Measurements from ENCODE around the gene IGSF21.
"Not testable (repeated sequence)": the region's sequence is repeated elsewhere in the genome, so short reads cannot be mapped to it uniquely, and the experiment has no call there.

Gene IGSF21

GRCh38 chr1:18411820-18412641, 304.4 kb downstream of the IGSF21 start:
- no peak for DNase-seq

GRCh38 chr1:18412882-18413353, 305.3 kb downstream of the IGSF21 start:
- DNase-seq, result no peak

DNA sequence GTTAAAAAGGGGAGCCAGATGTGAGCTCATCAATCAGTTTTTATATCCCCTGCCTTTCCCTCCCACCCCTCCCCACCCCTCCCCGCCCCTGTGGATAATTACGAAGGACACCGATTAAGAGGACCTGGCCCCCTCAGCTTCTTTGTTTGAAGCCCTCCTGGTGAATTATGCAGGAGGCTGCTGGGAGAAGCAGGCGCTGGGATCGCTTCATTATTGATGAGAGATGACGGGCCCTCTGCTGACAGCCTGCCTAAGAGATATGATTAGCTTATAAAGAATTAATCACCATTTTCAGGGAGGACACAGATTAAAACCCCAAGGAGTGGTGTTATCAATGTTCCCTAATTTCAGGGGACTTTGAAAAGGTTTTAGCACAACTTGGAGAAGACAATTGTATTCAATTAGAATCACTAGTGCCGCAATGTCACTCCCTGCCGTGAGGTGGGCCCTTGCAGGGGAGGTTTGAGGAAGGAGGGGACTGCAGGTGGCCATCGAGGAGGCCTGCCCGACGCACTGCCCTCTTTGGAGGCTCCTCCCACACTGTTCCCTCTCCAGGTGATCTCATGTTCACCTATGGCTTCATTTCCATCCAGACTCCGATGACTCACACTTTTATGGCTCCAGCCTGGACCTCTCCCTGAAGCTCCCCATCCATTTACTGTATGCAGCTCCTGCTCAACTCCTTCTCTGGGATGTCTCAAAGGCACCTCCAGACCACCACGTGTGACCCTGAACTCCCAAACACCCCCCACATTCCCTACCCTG, 306.1 kb downstream of the IGSF21 start:
- no peak for DNase-seq

DNA sequence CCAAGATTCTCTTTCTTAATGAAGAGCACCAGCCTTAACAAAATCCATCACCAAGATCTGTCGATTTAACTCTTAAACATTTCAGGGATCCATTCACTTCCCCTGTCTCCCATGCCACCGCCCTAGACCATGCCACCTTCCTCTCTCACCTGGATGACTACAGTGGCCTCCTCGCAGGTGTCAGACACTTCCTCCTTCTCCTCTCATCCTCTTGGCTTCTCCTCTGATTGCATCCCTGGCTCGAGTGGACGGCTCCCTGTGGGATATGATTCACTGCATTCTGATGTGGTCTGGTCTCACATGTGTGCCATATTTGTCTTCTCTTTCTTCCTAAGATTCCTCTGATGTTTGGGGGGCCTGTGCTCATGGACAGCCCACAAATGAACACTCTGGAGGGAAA, 306.7 kb downstream of the IGSF21 start:
- DNase-seq, result no peak

DNA sequence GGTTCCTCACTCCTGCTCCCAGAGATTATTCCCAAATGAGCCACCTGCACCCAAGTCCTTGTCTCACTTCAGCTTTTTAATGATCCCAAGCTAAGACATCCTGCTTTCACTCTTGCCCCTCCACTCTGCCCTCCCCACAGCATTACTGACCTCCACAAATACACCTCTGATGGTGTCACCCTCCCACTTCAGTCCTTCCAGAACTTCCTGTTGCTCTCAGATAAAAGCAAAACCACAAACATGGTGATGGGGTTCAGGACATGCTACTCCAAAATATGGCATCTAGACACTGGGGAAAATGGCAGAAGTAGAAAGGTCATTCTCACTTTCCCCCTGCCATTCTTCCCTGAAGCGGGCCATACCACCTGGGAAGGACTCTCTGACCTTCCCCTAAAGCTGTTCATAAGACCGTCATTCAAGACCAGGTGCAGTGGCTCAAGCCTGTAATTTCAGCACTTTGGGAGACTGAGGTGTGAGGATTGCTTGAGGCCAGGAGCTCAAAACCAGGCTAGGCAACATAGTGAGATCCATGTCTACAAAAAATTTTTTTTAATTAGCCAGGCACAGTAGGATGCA, 307.4 kb downstream of the IGSF21 start:
- no peak for DNase-seq

GRCh38 chr1:18415448-18416027, 307.9 kb downstream of the IGSF21 start:
- no peak for DNase-seq

DNA sequence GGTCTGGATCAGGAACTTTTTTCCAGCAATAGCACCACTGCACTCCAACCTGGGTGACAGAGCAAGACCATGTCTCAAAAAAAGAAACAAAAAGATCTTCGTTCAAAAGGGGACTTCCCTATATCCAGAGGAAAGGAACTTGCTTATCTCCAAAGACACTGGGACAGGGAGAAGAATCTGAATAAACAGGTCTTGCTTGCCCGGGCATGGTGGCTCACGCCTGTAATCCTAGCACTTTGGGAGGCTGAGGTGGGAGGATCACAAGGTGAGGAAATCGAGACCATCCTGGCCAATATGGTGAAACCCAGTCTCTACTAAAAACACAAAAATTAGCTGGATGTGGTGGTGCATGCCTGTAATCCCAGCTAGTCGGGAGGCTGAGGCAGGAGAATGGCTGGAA, 308.5 kb downstream of the IGSF21 start:
- not testable (repeated sequence) for DNase-seq

DNA sequence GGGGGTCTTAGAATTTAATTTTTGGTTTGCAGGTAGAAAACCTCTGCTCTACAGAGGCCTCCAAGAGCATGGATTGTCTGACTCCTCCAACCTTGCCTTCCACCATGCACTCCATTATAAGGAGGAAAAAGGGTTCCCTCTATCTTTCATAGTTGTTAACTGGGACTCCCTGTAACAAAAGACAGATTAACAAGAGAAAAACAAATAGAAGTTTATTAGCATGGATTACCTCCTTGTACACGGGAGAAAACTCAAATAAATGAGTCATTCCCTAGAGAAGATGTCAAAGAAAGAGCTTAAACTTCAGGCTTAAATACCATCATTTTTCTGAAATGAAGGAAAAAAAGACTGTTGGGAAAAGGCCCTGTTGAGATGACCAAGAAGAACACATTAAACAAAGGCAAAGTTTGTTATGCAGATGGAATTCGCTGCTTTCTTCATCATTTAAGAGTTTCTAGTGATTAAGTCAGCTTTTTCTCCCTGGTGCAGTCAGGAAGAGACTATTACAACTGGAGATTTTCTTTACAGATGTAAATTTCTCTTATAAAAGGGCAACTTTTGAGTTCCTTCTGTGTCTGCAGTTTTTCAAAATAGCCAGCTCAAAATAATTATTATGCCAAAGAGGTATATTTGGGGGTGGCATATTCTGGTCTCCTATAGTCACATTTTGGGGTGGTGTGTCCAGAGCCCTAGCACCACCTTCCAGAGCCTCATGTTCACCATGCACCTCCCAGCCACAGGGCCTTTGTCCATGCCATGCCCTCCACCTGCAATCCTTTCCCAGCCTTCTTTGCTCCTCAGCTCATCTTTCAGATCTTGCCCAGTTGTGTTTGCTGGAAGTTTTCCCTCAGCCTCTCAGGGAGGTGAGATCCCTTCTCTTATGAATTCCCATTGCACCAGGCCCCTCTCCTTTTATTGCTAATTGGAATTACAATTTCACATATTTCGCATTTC, 310.0 kb downstream of the IGSF21 start:
- DNase-seq, result no peak

DNA sequence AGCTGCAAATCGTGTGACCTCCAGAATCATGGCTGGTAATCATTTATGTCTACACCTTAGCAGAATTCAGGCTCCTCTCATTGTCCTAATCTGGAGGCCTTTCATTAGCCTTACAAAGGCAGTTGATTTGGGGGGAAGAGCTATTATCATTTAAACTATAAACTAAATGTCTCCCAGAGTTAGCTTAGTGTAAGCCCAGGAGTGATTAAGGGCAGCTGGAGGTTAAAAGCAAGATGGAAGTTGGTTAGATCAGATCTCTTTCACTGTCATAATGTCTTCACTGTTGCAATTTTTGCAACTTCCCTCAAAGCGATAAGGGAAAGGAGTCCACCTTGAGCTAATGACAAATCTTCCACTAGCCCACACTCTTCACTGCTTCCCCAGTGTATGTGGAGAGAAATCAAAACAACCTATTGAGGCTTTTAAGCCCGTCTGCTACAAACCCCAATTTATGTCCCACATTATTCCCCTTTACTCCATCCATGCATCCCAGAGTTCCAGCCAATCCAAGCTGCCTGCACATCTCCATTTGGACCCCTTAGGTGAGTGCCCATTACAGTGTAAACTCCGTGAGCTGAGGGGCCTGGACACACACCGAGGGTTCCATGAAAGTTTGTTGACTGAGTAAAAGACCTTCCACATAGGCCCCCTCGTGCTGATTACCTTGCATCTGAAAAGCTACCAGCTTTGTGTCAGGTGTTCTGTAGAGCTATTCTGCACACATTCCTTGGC, 311.7 kb downstream of the IGSF21 start:
- no peak for DNase-seq

DNA sequence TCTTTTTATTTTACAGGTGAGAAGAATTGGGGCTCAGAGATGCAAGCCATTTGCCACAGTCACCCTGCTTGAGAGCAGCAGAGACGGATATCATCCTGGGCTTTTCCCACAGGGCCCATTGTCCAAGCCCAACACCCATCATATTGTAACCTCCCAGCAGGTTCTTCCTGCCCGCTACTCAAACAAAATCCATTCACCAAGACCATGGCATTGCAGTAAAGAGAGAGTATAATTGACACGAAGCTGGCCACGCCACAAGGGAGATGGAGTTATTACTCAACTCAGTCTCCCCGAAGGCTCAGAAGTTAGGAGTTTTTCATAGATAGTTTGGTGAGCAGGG, 312.2 kb downstream of the IGSF21 start:
- DNase-seq, result no peak

GRCh38 chr1:18422076-18422777, 314.6 kb downstream of the IGSF21 start:
- DNase-seq, result no peak

DNA sequence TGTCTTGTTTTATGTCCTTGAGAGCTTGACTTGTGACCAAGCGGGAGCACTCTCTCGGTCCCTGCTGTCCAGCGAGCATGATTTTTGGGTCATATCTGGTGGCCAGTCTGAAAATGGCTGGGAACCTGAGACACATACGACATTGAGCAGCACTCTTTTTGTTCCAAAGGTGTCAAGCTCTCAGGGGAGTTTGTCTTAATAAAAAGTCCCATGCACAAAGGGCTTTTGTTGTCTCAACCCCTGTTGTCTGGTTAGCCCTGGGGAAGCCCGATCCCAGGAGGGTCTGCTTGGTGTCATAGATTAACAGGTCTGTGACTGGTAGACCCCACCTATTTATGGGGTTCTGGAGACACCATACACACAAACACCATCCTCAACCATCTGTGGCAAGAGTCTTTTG, 315.4 kb downstream of the IGSF21 start:
- DNase-seq, result no peak

- no peak for DNase-seq
These were observed 319.0 kb downstream of the IGSF21 start for GRCh38 chr1:18426580-18426979.
